ENCODE measurements around the gene BTN2A1. TPM values are rescaled to one million over a fixed set of nuclear protein-coding genes. Genes with fewer than 3 reads are reported as not detected.
A peak's percentile ranks its signal among the peaks of the same experiment; 100 is the strongest.

The BTN2A1 gene
- total and polyA plus RNA-seq, 2 of the 13 experiments (the other 11 are each of a cell fraction or from before 2014, with no cell fraction given): 16.4 to 30.4 TPM

DNA sequence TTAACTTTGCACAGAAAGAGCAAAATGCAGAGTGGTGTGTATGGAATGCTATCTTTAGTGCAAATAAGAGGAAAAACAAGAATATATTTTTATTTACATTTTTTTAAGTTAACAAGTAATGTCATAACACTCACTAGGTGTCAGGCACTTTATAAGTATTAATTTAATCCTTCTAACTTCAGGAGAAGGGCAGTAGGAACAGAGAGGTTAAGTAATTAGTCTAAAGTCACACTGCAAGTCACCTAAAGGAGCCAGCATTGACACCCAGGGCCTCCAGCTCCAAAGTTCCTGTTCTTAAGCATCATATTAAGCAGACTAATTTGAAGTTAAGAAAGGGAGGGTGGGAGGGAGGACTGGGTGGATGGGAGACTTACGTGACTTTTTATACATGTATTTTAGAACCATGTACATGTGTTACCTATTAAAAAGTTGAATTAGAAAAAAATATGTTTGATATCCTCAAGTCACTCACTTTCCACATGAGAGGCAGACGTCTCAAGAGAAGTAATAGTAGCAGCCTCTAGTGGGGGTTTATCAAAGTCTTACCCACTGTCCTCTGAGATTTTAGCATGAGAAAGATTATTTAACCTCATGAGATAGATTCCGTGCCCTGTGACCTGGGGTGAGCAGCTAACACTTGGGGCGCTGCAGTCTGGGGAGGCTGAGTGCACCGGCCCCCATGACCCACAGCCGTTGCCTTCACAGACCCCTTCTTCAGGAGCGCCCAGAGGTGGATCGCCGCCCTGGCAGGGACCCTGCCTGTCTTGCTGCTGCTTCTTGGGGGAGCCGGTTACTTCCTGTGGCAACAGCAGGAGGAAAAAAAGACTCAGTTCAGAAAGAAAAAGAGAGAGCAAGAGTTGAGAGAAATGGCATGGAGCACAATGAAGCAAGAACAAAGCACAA lies 48.7 kb upstream of the BTN2A1 start:
- Histone ChIP-seq H4K20me1 (ENCODE audit: insufficient read depth, low read length) (no peaks in the 10 kb centered on the region), H3K79me2 (ENCODE audit: insufficient read depth, low read length) (no peaks in the 10 kb centered on the region), H3K4me3 (replicated peaks in 1 of 3; ENCODE audit: insufficient read depth in 1 of 3, low read depth in 2 of 3, low read length in 3 of 3) (no peak overlapping the region), H2AFZ (ENCODE audit: low read length) (no peak overlapping the region), H3K27me3 (ENCODE audit: control insufficient read depth in 1 of 2, insufficient read depth in 2 of 2, low read length in 2 of 2) (no peaks in the 10 kb centered on the region), H3K9ac (ENCODE audit: insufficient read depth, low read depth, low read length) (no peak overlapping the region), H3K4me2 (ENCODE audit: low read depth, low read length) (no peak overlapping the region), H3K27ac (ENCODE audit: extremely low read length, insufficient read depth, low read length) (no peak overlapping the region), H3K4me1 (ENCODE audit: insufficient read depth, low read length) (peaks cover 18% of the 10 kb centered on the region), H3K9me3 (ENCODE audit: low read length) (no peaks in the 10 kb centered on the region), H3K36me3 (replicated peaks in 1 of 2; ENCODE audit: control insufficient read depth in 1 of 2, insufficient read depth in 2 of 2, low read length in 2 of 2) (peaks cover 1 to 3% of the 10 kb centered on the region in 2 experiments; a peak in 2 of 5 replicates)
- FAIRE-seq: peak; percentile 46
- intact Hi-C loops (cut with micrococcal nuclease; ENCODE audit: unreplicated experiment): no loop called here
- CTCF ChIA-PET (ENCODE audit: low intra/inter-chr PET ratio, low total read pairs): no interaction called here
- WGBS (ENCODE audit: low lambda C conversion rate): 98% methylated on average over 10 of the region's 10 CpGs
- ATAC-seq: no peak
- in situ Hi-C loops (cut with HindIII; ENCODE audit: extremely low pct_ligation_motif_present, low pct_unique_long_range_greater_than_20kb): no loop called here
- TF ChIP-seq SOX13 (IDR thresholded peaks at IDR 0.05): no peak
- peak in 1 of 2 experiments; percentile 22; a peak in 1 of 4 replicates for TF ChIP-seq SOX13 (CRISPR knock-in tag; conservative IDR thresholded peaks at IDR 0.05 in 1 of 2, IDR thresholded peaks at IDR 0.05 in 1 of 2)
- no peak for TF ChIP-seq TEAD2 (CRISPR knock-in tag; IDR thresholded peaks at IDR 0.05)
- TF ChIP-seq MATR3 (CRISPR knock-in tag; IDR thresholded peaks at IDR 0.05): no peak
- DNase-seq (ENCODE audit: low spot score): no peak
- BruUV-seq (replicated peaks): no TSS peak
- POLR2A ChIA-PET: no interaction called here

DNA sequence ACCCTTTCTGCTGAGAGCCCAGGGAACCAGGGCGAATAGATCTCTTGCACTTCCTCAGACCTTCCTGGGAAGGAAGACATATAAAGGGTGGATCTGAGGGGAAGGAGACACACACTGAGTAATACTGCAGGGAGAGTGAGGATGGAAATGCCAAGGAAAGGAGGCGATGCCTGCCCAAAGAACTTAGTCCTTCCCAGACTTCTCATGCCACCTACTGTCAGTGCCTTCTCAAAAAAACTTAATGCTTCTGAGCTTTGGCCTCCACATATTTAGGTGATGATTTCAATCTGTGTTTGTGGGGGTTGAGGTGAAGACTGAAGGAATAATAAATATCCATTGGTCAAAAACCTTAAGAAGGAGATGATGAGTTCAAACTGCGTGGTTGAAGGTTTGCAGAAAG lies 46.0 kb upstream of the BTN2A1 start:
- intact Hi-C loops (cut with micrococcal nuclease; ENCODE audit: unreplicated experiment): no loop called here
- FAIRE-seq (no peak), DNase-seq (ENCODE audit: low spot score) (no peak), ATAC-seq (no peak)
- Histone ChIP-seq H3K27me3 (ENCODE audit: control insufficient read depth in 1 of 2, insufficient read depth in 2 of 2, low read length in 2 of 2) (no peaks in the 10 kb centered on the region), H3K9me3 (ENCODE audit: low read length) (no peaks in the 10 kb centered on the region), H3K36me3 (replicated peaks in 1 of 2; ENCODE audit: control insufficient read depth in 1 of 2, insufficient read depth in 2 of 2, low read length in 2 of 2) (peaks cover 1 to 3% of the 10 kb centered on the region in 2 experiments; a peak in 2 of 5 replicates), H3K9ac (ENCODE audit: insufficient read depth, low read depth, low read length) (no peak overlapping the region), H3K4me2 (ENCODE audit: low read depth, low read length) (no peak overlapping the region), H3K4me3 (replicated peaks in 1 of 3; ENCODE audit: insufficient read depth in 1 of 3, low read depth in 2 of 3, low read length in 3 of 3) (no peak overlapping the region), H3K79me2 (ENCODE audit: insufficient read depth, low read length) (no peaks in the 10 kb centered on the region), H3K27ac (ENCODE audit: extremely low read length, insufficient read depth, low read length) (no peak overlapping the region), H3K4me1 (ENCODE audit: insufficient read depth, low read length) (peaks cover 27% of the 10 kb centered on the region), H2AFZ (ENCODE audit: low read length) (no peak overlapping the region), H4K20me1 (ENCODE audit: insufficient read depth, low read length) (no peaks in the 10 kb centered on the region)
- ChIA-PET CTCF (ENCODE audit: low intra/inter-chr PET ratio, low total read pairs) (no interaction called here), POLR2A (no interaction called here)
- in situ Hi-C loops (cut with HindIII; ENCODE audit: extremely low pct_ligation_motif_present, low pct_unique_long_range_greater_than_20kb): no loop called here
- WGBS (ENCODE audit: low lambda C conversion rate): 98% methylated on average over 3 of the region's 3 CpGs
- no TSS peak for BruUV-seq (replicated peaks)
- TF ChIP-seq, protein P1, sequence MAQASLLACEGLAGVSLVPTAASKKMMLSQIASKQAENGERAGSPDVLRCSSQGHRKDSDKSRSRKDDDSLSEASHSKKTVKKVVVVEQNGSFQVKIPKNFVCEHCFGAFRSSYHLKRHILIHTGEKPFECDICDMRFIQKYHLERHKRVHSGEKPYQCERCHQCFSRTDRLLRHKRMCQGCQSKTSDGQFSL (CRISPR knock-in tag; IDR thresholded peaks at IDR 0.05): no peak
- TF ChIP-seq ZNF879 (CRISPR knock-in tag; IDR thresholded peaks at IDR 0.05) (no peak), HOXD1 (CRISPR knock-in tag; IDR thresholded peaks at IDR 0.05) (no peak), ZMYM4 (CRISPR knock-in tag; IDR thresholded peaks at IDR 0.05) (no peak), ZNF318 (CRISPR knock-in tag; IDR thresholded peaks at IDR 0.05) (no peak)
